Cardiac fibroblast (primary cell): ENCODE measurements around the gene CP.

ENCODE experiments used
- DNase-seq, 2 donors: peaks; one replicate each; pipeline versions ENCODE4 v3.0.0 to v3.0.0-alpha.2; 2010; ENCODE audit warnings: low read depth in 2 of 2
- H3K4me3 ChIP-seq, 2 donors: replicated peaks in 1 of 2; 1 replicate in 1 of 2; 2 replicates in 1 of 2; pipeline ENCODE4 v1.5.1; 2011; ENCODE audit warnings: low read depth in 2 of 2, low read length in 2 of 2, mild to moderate bottlenecking in 2 of 2, moderate library complexity in 1 of 2
- TF ChIP-seq, protein P1 (sequence below): IDR thresholded peaks from one replicate; pipeline ENCODE4 v1.5.1; 2011; ENCODE audit warnings: low read depth, mild to moderate bottlenecking, low read length, inconsistent platforms

CP gene

DNA sequence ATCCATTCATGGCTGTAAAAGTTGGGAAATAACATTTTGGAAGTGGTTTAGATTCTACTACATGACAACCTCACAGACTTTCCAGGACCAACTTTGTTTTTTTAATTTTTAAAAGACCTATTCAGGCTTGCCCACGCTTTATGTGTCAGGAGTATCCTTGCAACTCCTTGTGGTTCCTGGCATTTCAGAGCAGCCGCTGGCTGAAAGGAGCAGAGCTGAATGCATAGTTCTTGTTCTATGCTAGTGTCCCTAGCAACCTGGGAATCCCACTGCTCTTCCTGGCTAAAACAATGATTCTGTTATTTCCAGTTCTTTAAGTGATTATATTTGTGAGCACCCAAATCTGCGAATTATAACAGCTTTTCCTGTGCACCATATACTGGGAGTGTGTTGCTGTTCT lies 34.9 kb downstream of the CP start:
- no peak for DNase-seq
- TF ChIP-seq, protein P1, sequence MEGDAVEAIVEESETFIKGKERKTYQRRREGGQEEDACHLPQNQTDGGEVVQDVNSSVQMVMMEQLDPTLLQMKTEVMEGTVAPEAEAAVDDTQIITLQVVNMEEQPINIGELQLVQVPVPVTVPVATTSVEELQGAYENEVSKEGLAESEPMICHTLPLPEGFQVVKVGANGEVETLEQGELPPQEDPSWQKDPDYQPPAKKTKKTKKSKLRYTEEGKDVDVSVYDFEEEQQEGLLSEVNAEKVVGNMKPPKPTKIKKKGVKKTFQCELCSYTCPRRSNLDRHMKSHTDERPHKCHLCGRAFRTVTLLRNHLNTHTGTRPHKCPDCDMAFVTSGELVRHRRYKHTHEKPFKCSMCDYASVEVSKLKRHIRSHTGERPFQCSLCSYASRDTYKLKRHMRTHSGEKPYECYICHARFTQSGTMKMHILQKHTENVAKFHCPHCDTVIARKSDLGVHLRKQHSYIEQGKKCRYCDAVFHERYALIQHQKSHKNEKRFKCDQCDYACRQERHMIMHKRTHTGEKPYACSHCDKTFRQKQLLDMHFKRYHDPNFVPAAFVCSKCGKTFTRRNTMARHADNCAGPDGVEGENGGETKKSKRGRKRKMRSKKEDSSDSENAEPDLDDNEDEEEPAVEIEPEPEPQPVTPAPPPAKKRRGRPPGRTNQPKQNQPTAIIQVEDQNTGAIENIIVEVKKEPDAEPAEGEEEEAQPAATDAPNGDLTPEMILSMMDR, result no peak
- H3K4me3 ChIP-seq, result no peak overlapping the region

DNA sequence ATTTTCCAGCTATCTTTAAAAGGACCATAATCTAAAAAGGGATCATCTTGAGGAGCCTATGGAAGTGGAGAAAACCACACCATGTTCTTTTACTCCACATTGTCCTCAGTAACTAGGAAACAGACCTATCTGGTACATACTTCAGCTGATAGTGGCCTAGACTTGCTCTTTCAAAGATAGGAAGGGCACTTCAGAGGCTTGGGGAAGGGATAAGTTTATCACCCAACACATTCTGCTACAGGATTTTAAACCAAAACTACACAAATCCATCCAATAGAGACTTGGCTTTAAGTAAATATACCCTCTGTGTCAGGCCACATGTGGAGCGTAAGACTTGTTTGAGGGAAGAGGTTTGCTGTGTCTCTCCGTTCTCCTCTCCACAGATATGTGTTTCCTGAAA lies 35.4 kb downstream of the CP start:
- H3K4me3 ChIP-seq, result no peak overlapping the region
- no peak for DNase-seq
- TF ChIP-seq, protein P1, result no peak

DNA sequence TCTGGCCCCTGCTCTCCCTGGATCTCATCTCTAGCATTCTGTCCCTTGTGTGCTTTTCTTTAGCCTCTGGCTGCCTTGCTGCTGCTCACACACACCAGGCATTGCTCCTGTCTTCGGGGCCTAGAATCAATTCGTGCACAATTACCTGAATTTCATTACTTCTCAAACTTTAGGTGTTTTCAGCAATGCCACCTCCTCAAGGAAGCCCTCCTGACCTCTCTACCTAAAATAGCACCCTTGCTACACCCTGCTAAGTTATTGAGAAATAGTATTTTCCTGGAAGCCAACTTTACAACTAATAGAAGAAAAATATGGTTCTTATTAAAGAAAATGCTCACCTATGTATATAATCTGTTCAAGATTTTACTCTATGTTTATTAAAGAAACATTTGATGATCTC lies 40.4 kb downstream of the CP start:
- no peak for DNase-seq
- TF ChIP-seq, protein P1, result no peak
- H3K4me3 ChIP-seq, result no peak overlapping the region

DNA sequence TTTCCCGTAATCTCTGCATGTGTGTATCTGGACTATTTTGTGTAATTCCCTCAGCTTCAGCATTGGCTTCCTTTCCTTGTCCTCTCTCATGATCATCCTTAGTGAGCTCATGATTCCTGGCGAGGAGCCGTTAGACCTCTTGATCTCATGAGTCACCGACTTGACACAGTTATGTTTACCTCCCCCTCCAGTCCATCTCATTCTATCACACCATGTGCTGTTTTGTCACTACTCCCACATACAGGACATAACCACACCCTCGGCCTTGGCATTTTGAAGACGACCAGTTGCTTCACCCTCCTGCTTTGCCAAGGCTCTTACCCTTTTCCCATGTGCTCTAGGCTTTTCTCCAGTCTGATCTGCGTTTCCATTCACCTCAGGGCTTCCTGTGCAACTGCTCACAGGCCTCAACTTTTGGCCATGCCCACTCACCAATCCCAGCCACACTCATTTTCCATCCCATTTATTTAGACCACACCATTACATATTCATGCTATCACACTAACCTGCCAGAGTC lies 41.5 kb downstream of the CP start:
- DNase-seq, result peak; percentile 100
- TF ChIP-seq, protein P1, result no peak
- H3K4me3 ChIP-seq, result no peak overlapping the region

DNA sequence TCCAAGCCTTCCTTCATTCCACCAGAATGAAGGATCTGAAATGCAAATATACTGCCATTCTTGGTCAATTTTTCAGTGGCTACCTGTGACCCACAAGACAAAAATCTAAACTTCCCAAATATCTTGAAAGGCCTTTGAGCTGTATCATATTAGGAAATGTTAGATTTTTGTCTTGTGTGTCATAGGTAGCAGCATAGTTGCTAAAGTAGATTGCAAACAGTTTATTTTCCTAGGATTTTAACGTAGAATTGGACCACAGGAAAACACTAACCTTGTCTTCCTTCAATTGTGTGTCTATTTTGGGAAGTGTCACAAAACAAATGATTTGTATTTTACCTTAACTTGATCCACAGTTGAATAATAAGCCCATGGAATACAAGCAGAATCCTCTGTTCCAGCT lies 42.4 kb downstream of the CP start:
- H3K4me3 ChIP-seq, result no peak overlapping the region
- TF ChIP-seq, protein P1, result no peak
- peak in 1 of 2 donors; percentile 84 for DNase-seq

DNA sequence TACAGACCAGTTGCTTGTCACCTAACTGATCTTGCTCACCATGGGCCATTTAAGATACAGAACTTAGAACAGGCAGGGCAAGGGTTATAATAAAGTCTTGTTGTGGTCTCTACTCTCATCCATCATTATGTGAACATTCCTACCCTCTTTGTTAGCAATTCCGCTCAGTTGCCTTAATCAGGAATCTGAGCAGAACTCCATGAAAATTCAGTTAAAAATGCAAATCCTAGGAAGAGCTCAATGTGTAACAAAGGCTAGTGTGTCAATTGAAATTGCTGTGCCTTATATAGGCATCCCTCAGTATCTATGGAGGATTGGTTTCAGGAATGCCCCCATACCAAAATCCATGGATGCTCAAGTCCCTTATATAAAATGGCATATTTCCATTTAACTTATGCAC lies 44.5 kb downstream of the CP start:
- TF ChIP-seq, protein P1, result no peak
- DNase-seq, result no peak
- H3K4me3 ChIP-seq, result no peak overlapping the region

DNA sequence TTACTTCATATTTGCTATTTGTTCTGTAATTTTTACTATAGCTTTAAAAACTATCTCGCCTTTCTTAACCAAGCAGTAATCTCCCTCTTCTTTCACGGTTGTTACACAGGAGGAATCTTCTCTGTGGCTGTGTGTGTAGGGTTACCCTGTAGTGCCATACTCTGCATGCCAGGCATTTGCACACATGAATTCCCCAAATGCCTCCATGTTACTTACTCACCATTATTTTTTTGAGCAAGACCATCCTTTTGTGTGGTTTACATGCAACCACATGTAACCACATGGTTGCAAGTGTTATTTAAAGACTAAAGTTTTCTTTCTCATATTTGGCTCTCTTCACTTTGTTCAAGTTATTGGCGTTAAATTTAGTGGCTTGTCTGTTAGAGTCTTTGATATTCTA lies 46.7 kb downstream of the CP start:
- no peak overlapping the region for H3K4me3 ChIP-seq
- TF ChIP-seq, protein P1, result no peak
- no peak for DNase-seq
